DND-41 (cell line): Measurements from ENCODE around the gene MYO1E.

Source experiments
- ATAC-seq: fragments of 200-7000 bp; cut with Tn5 transposase; 3 replicates; pipeline ENCODE4 v1.9.1; 2021; ENCODE audit warnings: low read depth; ENCODE audit not compliant: insufficient read depth
- DNase-seq: peaks from one replicate; pipeline ENCODE4 v3.0.0-alpha.2; 2020
- H2AFZ ChIP-seq: 2 replicates; pipeline ENCODE4 v1.6.0; 2012; ENCODE audit warnings: low read depth, low read length
- H3K27ac ChIP-seq: 2 replicates; pipeline ENCODE4 v1.5.1; 2012; ENCODE audit warnings: low read length, inconsistent platforms
- H3K27me3 ChIP-seq: fragments of 200-600 bp; sonication (generic); 2 replicates; pipeline ENCODE4 v1.6.0; 2012; ENCODE audit warnings: low read length, mild to moderate bottlenecking, inconsistent platforms; ENCODE audit not compliant: insufficient read depth, poor library complexity
- H3K36me3 ChIP-seq: 2 replicates; pipeline ENCODE4 v1.5.1; 2012; ENCODE audit warnings: low read length, inconsistent platforms; ENCODE audit not compliant: insufficient read depth
- H3K4me1 ChIP-seq: 2 replicates; pipeline ENCODE4 v1.5.1; 2012; ENCODE audit warnings: mild to moderate bottlenecking, low read length; ENCODE audit not compliant: insufficient read depth
- H3K4me2 ChIP-seq: 2 replicates; pipeline ENCODE4 v1.6.0; 2012; ENCODE audit warnings: mild to moderate bottlenecking, moderate library complexity, low read length, inconsistent platforms; ENCODE audit not compliant: insufficient read depth
- H3K4me3 ChIP-seq, 2 experiments: fragments of 200-600 bp in 1 of 2; shearing (Covaris generic) in 1 of 2; 2 replicates each; pipeline ENCODE4 v1.5.1; 2012 to 2016; ENCODE audit warnings: inconsistent platforms in 2 of 2, low read length in 2 of 2, mild to moderate bottlenecking in 2 of 2, low read depth in 1 of 2, moderate library complexity in 1 of 2
- H3K79me2 ChIP-seq: 2 replicates; pipeline ENCODE4 v1.6.0; 2012; ENCODE audit warnings: low read length, inconsistent platforms; ENCODE audit not compliant: insufficient read depth
- H3K9ac ChIP-seq: 2 replicates; pipeline ENCODE4 v1.6.0; 2012; ENCODE audit warnings: low read depth, mild to moderate bottlenecking, inconsistent platforms, low read length, moderate library complexity
- H3K9me3 ChIP-seq: 2 replicates; pipeline ENCODE4 v1.5.1; 2012; ENCODE audit warnings: low read length, moderate library complexity, mild to moderate bottlenecking, inconsistent platforms; ENCODE audit not compliant: insufficient read depth, severe bottlenecking
- H4K20me1 ChIP-seq: 2 replicates; pipeline ENCODE4 v1.6.0; 2012; ENCODE audit warnings: low read length; ENCODE audit not compliant: insufficient read depth
- EZH2 ChIP-seq: IDR thresholded peaks from 3 replicates; pipeline ENCODE4 v1.6.1; 2012; ENCODE audit warnings: borderline replicate concordance, low read depth, mild to moderate bottlenecking, moderate library complexity, low read length, inconsistent platforms; ENCODE audit not compliant: severe bottlenecking
- TF ChIP-seq, protein P1 (sequence below): IDR thresholded peaks from 2 replicates; pipeline ENCODE4 v1.5.1; 2012; ENCODE audit warnings: borderline replicate concordance, low read length, moderate library complexity, mild to moderate bottlenecking; ENCODE audit not compliant: poor library complexity, severe bottlenecking; ENCODE audit errors: extremely low read depth

The MYO1E gene

DNA sequence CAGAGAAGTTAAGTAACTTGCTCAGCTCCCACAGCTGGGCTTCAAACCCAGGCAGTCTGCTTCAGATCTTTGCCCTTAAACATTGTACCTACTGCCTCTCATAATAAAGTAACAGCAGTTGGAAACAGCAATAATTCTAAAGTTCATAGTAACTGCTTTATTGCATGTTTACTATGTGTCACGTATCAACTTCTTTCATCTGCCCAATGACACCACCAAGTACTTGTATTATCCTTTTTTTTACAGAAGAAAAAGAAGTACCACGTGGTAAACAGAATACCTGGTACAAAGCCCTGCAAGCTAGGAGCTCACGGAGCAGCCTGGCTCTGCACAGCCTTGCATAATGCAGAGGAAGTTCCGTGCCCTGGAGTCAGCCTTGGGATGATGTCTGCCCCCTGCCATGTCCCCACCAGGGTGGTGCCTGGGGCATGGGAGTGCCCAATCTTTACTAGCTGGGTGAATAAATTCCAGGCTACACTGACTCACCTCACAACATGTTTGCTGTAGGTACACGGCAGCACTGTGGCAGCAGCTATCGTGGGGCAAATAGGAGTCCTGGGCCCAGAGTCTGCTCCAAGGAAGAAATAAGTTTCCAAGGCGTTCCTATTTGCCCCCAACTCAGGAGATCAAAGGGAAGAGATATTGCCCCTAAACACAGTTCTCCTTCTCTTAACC, 88.8 kb downstream of the MYO1E start:
- no peak overlapping the region for H3K9ac ChIP-seq
- H3K4me1 ChIP-seq = no peaks in the 10 kb centered on the region
- ATAC-seq (no peak), DNase-seq (no peak)
- H3K27me3 ChIP-seq = peaks cover 2% of the 10 kb centered on the region
- no peak overlapping the region for H3K4me2 ChIP-seq
- H3K4me3 ChIP-seq = no peak overlapping the region
- H3K79me2 ChIP-seq = no peaks in the 10 kb centered on the region
- no peaks in the 10 kb centered on the region for H3K36me3 ChIP-seq
- no peak for TF ChIP-seq EZH2
- TF ChIP-seq, protein P1, sequence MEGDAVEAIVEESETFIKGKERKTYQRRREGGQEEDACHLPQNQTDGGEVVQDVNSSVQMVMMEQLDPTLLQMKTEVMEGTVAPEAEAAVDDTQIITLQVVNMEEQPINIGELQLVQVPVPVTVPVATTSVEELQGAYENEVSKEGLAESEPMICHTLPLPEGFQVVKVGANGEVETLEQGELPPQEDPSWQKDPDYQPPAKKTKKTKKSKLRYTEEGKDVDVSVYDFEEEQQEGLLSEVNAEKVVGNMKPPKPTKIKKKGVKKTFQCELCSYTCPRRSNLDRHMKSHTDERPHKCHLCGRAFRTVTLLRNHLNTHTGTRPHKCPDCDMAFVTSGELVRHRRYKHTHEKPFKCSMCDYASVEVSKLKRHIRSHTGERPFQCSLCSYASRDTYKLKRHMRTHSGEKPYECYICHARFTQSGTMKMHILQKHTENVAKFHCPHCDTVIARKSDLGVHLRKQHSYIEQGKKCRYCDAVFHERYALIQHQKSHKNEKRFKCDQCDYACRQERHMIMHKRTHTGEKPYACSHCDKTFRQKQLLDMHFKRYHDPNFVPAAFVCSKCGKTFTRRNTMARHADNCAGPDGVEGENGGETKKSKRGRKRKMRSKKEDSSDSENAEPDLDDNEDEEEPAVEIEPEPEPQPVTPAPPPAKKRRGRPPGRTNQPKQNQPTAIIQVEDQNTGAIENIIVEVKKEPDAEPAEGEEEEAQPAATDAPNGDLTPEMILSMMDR = no peak
- H3K9me3 ChIP-seq = no peaks in the 10 kb centered on the region
- no peaks in the 10 kb centered on the region for H4K20me1 ChIP-seq
- no peak overlapping the region for H3K27ac ChIP-seq
- no peak overlapping the region for H2AFZ ChIP-seq

DNA sequence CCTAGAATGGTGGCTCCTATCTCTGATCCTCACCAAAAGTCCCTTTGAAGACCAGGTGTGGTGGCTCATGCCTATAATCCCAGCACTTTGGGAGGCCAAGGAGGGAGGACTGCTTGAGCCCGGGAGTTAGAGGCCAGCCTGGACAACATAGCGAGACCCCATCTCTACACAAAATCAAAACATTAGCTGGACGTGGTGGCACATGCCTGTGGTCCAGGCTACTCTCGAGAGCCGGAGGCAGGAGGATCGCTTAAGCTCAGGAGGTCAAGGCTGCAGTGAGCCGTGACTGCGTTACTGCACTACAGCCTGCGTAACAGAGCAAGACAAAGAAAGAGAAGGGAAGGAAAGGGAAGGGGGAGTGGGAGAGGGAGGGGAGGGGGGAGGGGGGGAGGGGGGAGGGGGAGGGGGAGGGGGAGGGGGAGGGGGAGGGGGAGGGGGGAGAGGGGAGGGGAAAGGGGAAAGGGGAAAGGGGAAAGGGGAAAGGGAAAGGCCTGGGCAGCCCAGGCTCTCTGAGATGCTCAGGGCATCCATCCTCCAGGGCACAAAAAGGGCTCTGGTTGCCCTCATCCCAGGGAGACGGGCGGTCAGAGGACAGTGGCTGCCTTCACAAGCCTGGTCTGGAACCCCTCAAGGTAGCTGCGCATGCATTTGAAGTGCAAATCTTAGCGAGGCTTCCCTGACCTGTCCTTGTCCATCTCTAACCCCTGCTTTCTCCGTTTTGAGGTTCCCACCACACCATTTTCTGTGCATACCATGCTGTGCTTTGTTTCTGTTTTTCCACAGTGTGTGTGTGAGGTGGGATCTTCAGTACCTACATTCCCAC, 89.9 kb downstream of the MYO1E start:
- DNase-seq = no peak
- H3K36me3 ChIP-seq = no peaks in the 10 kb centered on the region
- H2AFZ ChIP-seq = no peak overlapping the region
- no peaks in the 10 kb centered on the region for H3K9me3 ChIP-seq
- no peak for TF ChIP-seq EZH2
- TF ChIP-seq, protein P1 = no peak
- no peaks in the 10 kb centered on the region for H3K79me2 ChIP-seq
- H3K27me3 ChIP-seq = no peaks in the 10 kb centered on the region
- H3K27ac ChIP-seq = no peak overlapping the region
- ATAC-seq = no peak
- no peak overlapping the region for H3K4me3 ChIP-seq
- H4K20me1 ChIP-seq = no peaks in the 10 kb centered on the region
- no peaks in the 10 kb centered on the region for H3K4me1 ChIP-seq
- no peak overlapping the region for H3K4me2 ChIP-seq
- no peak overlapping the region for H3K9ac ChIP-seq

DNA sequence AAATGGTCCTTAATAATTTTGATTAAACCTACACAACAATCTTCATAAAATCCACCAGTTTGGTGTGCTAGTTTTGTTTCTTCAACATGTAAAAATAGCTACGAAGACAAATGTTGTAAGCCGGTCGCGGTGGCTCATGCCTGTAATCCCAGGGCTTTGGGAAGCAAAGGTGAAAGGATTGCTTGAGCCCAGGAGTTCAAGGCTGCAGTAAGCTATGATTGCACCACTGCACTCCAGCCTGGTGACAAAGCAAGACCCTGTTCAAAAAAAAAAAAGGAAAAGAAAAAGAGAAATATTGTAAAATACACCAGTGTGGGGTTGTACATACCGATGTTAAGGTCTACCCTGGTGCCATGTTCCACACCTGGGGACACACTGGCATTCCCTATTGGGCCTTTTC, 91.0 kb downstream of the MYO1E start:
- TF ChIP-seq, protein P1 = no peak
- no peak for TF ChIP-seq EZH2
- no peak overlapping the region for H3K4me2 ChIP-seq
- no peak overlapping the region for H3K27ac ChIP-seq
- H4K20me1 ChIP-seq = no peaks in the 10 kb centered on the region
- H3K27me3 ChIP-seq = no peaks in the 10 kb centered on the region
- H3K9ac ChIP-seq = no peak overlapping the region
- no peaks in the 10 kb centered on the region for H3K36me3 ChIP-seq
- H2AFZ ChIP-seq = no peak overlapping the region
- DNase-seq (no peak), ATAC-seq (no peak)
- no peaks in the 10 kb centered on the region for H3K79me2 ChIP-seq
- H3K9me3 ChIP-seq = no peaks in the 10 kb centered on the region
- H3K4me1 ChIP-seq = no peaks in the 10 kb centered on the region
- H3K4me3 ChIP-seq = no peak overlapping the region
